Activated CD8-positive, alpha-beta T cell treated with anti-CD3 and anti-CD28 coated beads for 36 hours (primary cell): ENCODE data around the gene TMEM18. TPM values are rescaled to one million over a fixed set of nuclear protein-coding genes. Genes with fewer than 3 reads are reported as not detected.
A peak's percentile ranks its signal among the peaks of the same experiment; 100 is the strongest.

Experiments
- ATAC-seq: fragments of 200-7000 bp; cut with Tn5 transposase; one replicate; pipeline ENCODE4 v1.10.0; 2021; ENCODE audit warnings: mild to moderate bottlenecking, moderate library complexity
- CTCF ChIA-PET: fragments of 350-600 bp; sonication (Branson Sonifier 250); formaldehyde crosslinking; loops from one replicate; lab custom pipeline; 2021; ENCODE audit warnings: antibody characterized with exemption; lab: Charles Lee
- POLR2A ChIA-PET: fragments of 350-600 bp; sonication (Branson Sonifier 250); formaldehyde crosslinking; loops from one replicate; lab custom pipeline; 2021; ENCODE audit warnings: antibody characterized with exemption; lab: Charles Lee
- DNase-seq: peaks from one replicate; pipeline ENCODE4 v3.0.0-alpha.2; 2020
- H3K27ac Mint-ChIP-seq: one replicate; pipeline ENCODE4 v1.8.0; 2021; ENCODE audit warnings: mild to moderate bottlenecking, mixed read lengths
- H3K27me3 Mint-ChIP-seq: one replicate; pipeline ENCODE4 v1.8.0; 2021; ENCODE audit warnings: mixed read lengths
- H3K36me3 Mint-ChIP-seq: one replicate; pipeline ENCODE4 v1.8.0; 2021; ENCODE audit warnings: low read depth, mixed read lengths
- H3K4me1 Mint-ChIP-seq: one replicate; pipeline ENCODE4 v1.8.0; 2021; ENCODE audit warnings: low read depth, mixed read lengths
- H3K4me3 Mint-ChIP-seq: one replicate; pipeline ENCODE4 v1.8.0; 2021; ENCODE audit warnings: mild to moderate bottlenecking, moderate library complexity, mixed read lengths
- H3K9me3 Mint-ChIP-seq: one replicate; pipeline ENCODE4 v1.8.0; 2021; ENCODE audit warnings: mixed read lengths
- CTCF ChIP-seq: fragments of 200-600 bp; IDR thresholded peaks from one replicate; pipeline ENCODE4 v1.8.0; 2022; ENCODE audit warnings: antibody characterized with exemption, mild to moderate bottlenecking
- intact Hi-C: fragments of 100-400 bp; cut with micrococcal nuclease; formaldehyde crosslinking; loops from one replicate; pipeline ENCODE4 v1.10.0; 2022
- total RNA-seq, 2 experiments: library from RNA; stranded (reverse); gene quantifications; one replicate each; pipeline ENCODE4 v1.2.3, GENCODE V29; 2021

Gene TMEM18
- total RNA-seq, 2 experiments from 2014 or later, result 34.0 to 34.6 TPM

DNA sequence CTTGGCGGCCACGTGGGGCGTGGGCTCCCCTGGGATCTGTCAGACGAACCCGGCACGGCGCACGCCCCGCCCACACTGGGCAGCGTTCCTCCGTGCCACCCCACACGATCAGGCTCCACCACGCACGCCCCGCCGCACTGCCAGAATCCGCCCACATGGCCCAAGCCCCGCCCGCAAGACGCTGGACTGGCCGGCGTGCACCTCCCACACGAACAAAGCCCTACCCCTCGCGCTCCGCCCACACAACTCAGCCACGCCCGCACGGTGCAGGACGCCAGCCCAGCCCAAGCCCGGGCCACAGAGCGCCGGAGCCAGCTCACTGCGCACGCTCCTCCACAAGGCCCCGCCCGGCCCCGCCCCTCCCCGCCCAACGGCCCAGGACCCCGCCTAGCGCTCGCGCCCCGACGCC is 555 bp downstream of the TMEM18 start:
- CTCF ChIA-PET, result interaction anchor here (0.9 kb wide), 1 partner anchor 14 kb away, joined by 3 read pairs; no protein-coding TSS in a partner anchor

GRCh38 chr2:675982-676646 is 1.1 kb downstream of the TMEM18 start:
- no peak for TF ChIP-seq CTCF
- ChIA-PET CTCF (no interaction called here), POLR2A (interaction anchor here (0.9 kb wide), 1 partner anchor 9 kb away, joined by 3 read pairs; no protein-coding TSS in a partner anchor)
- intact Hi-C loops, result no loop called here
- Mint-ChIP-seq H3K27ac (peak overlapping the region; percentile 85), H3K4me1 (peaks cover 33% of the 10 kb centered on the region), H3K36me3 (peaks cover 28% of the 10 kb centered on the region), H3K27me3 (no peaks in the 10 kb centered on the region), H3K9me3 (no peaks in the 10 kb centered on the region), H3K4me3 (peak overlapping the region; percentile 85)
- peak; percentile 75 for DNase-seq
- ATAC-seq, result peak; percentile 52

More for the DNA sequence above, 555 bp downstream of the TMEM18 start:
- Mint-ChIP-seq H3K9me3 (no peaks in the 10 kb centered on the region), H3K27ac (peak overlapping the region; percentile 85), H3K36me3 (peaks cover 29% of the 10 kb centered on the region), H3K4me3 (peak overlapping the region; percentile 85), H3K4me1 (peaks cover 33% of the 10 kb centered on the region), H3K27me3 (no peaks in the 10 kb centered on the region)
- intact Hi-C loops, result no loop called here
- peak; percentile 78 for ATAC-seq
- POLR2A ChIA-PET, result interaction anchor here (0.9 to 1.2 kb wide), 2 partner anchors 9 to 55 kb away, joined by 3 read pairs; no protein-coding TSS in a partner anchor
- no peak for TF ChIP-seq CTCF
- peak; percentile 98 for DNase-seq

- intact Hi-C loops, result no loop called here
- POLR2A ChIA-PET, result interaction anchor here (0.9 kb wide), 1 partner anchor 9 kb away, joined by 3 read pairs; no protein-coding TSS in a partner anchor
- H3K4me3 Mint-ChIP-seq, result peak overlapping the region; percentile 85
- no peaks in the 10 kb centered on the region for H3K9me3 Mint-ChIP-seq
- H3K27me3 Mint-ChIP-seq, result no peaks in the 10 kb centered on the region
- H3K27ac Mint-ChIP-seq, result peak overlapping the region; percentile 85
- CTCF ChIA-PET, result no interaction called here
- peaks cover 33% of the 10 kb centered on the region for H3K36me3 Mint-ChIP-seq
- DNase-seq (no peak), ATAC-seq (no peak)
- no peak for TF ChIP-seq CTCF
- H3K4me1 Mint-ChIP-seq, result peaks cover 33% of the 10 kb centered on the region
These were observed 1.7 kb downstream of the TMEM18 start for GRCh38 chr2:675460-675859.

GRCh38 chr2:675051-675450 is 2.2 kb downstream of the TMEM18 start:
- Mint-ChIP-seq H3K4me1 (peaks cover 33% of the 10 kb centered on the region), H3K36me3 (peaks cover 37% of the 10 kb centered on the region), H3K9me3 (no peaks in the 10 kb centered on the region), H3K27ac (peak overlapping the region; percentile 19), H3K27me3 (no peaks in the 10 kb centered on the region), H3K4me3 (peak overlapping the region; percentile 85)
- no peak for ATAC-seq
- DNase-seq, result no peak
- ChIA-PET POLR2A (interaction anchor here (0.9 kb wide), 1 partner anchor 9 kb away, joined by 3 read pairs; no protein-coding TSS in a partner anchor), CTCF (no interaction called here)
- intact Hi-C loops, result no loop called here
- no peak for TF ChIP-seq CTCF
